ENCODE data around the gene MIOX.

The MIOX gene

GRCh38 chr22:50526834-50527801, 40.5 kb downstream of the MIOX start:
- Histone ChIP-seq H3K4me1 (peaks cover 4% of the 10 kb centered on the region), H3K79me2 (no peaks in the 10 kb centered on the region), H3K9ac (no peak overlapping the region), H3K4me3 (ENCODE audit: low read depth, low read length) (peak overlapping the region; percentile 81), H3K9me3 (ENCODE audit: control insufficient read depth, low read length) (no peaks in the 10 kb centered on the region), H3K27me3 (ENCODE audit: control insufficient read depth, insufficient read depth, low read length) (no peaks in the 10 kb centered on the region), H3K4me2 (ENCODE audit: low read length) (peak overlapping the region; percentile 95), H3K36me3 (ENCODE audit: control insufficient read depth, insufficient read depth, low read length) (no peaks in the 10 kb centered on the region), H3K27ac (peak overlapping the region; percentile 95), H2AFZ (peak overlapping the region; percentile 74)
- no peak for TF ChIP-seq CTCF (IDR thresholded peaks at IDR 0.05)

GRCh38 chr22:50527921-50528681, 41.4 kb downstream of the MIOX start:
- Histone ChIP-seq H3K4me2 (ENCODE audit: low read length) (no peak overlapping the region), H3K4me1 (peaks cover 4% of the 10 kb centered on the region), H3K9ac (no peak overlapping the region), H3K79me2 (no peaks in the 10 kb centered on the region), H3K9me3 (ENCODE audit: control insufficient read depth, low read length) (no peaks in the 10 kb centered on the region), H3K36me3 (ENCODE audit: control insufficient read depth, insufficient read depth, low read length) (no peaks in the 10 kb centered on the region), H2AFZ (no peak overlapping the region), H3K27me3 (ENCODE audit: control insufficient read depth, insufficient read depth, low read length) (no peaks in the 10 kb centered on the region), H3K27ac (peak overlapping the region; percentile 88), H3K4me3 (ENCODE audit: low read depth, low read length) (no peak overlapping the region)
- TF ChIP-seq CTCF (IDR thresholded peaks at IDR 0.05) = no peak

GRCh38 chr22:50528682-50529415, 42.2 kb downstream of the MIOX start:
- TF ChIP-seq CTCF (IDR thresholded peaks at IDR 0.05) = no peak
- Histone ChIP-seq H3K4me1 (peaks cover 9% of the 10 kb centered on the region), H2AFZ (no peak overlapping the region), H3K36me3 (ENCODE audit: control insufficient read depth, insufficient read depth, low read length) (no peaks in the 10 kb centered on the region), H3K27ac (peak overlapping the region; percentile 88), H3K9me3 (ENCODE audit: control insufficient read depth, low read length) (no peaks in the 10 kb centered on the region), H3K9ac (no peak overlapping the region), H3K4me3 (ENCODE audit: low read depth, low read length) (no peak overlapping the region), H3K79me2 (no peaks in the 10 kb centered on the region), H3K4me2 (ENCODE audit: low read length) (no peak overlapping the region), H3K27me3 (ENCODE audit: control insufficient read depth, insufficient read depth, low read length) (no peaks in the 10 kb centered on the region)

- no peaks in the 10 kb centered on the region for H3K27me3 ChIP-seq (ENCODE audit: control insufficient read depth, insufficient read depth, low read length)
- no peak for TF ChIP-seq CTCF (IDR thresholded peaks at IDR 0.05)
- H3K36me3 ChIP-seq (ENCODE audit: control insufficient read depth, insufficient read depth, low read length) = no peaks in the 10 kb centered on the region
- H3K27ac ChIP-seq = peak overlapping the region; percentile 88
- H3K4me3 ChIP-seq (ENCODE audit: low read depth, low read length) = peak overlapping the region; percentile 95
- H3K9ac ChIP-seq = no peak overlapping the region
- H3K4me2 ChIP-seq (ENCODE audit: low read length) = peak overlapping the region; percentile 99
- peaks cover 9% of the 10 kb centered on the region for H3K4me1 ChIP-seq
- no peaks in the 10 kb centered on the region for H3K9me3 ChIP-seq (ENCODE audit: control insufficient read depth, low read length)
- no peaks in the 10 kb centered on the region for H3K79me2 ChIP-seq
- H2AFZ ChIP-seq = no peak overlapping the region
Observed at GRCh38 chr22:50529416-50529896, 42.8 kb downstream of the MIOX start.

All from parathyroid adenoma (tissue), 2 donors.